GM12878 (cell line): Measurements from ENCODE around the gene CTNNA2. TPM values are rescaled to one million over a fixed set of nuclear protein-coding genes. Genes with fewer than 3 reads are reported as not detected.

Experiments used
- ATAC-seq: fragments of 200-7000 bp; cut with Tn5 transposase; 3 replicates; pipeline ENCODE4 v1.9.1; 2020; ENCODE audit warnings: mild to moderate bottlenecking, moderate library complexity
- BruUV-seq: library from RNA; stranded (reverse); fragments of 400-500 nt; replicated peaks from 2 replicates; lab custom pipeline; 2021; lab: Mats Ljungman, UMichigan
- CTCF ChIA-PET: fragments of 300-600 bp; sonication (Branson Sonifier 250); formaldehyde crosslinking; extraction: SDS; loops from one replicate; lab custom pipeline; 2021; ENCODE audit warnings: inconsistent platforms; lab: Yijun Ruan, JAX
- POLR2A ChIA-PET: fragments of 350-600 bp; formaldehyde crosslinking; extraction: SDS; loops from one replicate; lab custom pipeline; 2021; ENCODE audit warnings: inconsistent platforms; lab: Charles Lee
- RAD21 ChIA-PET: fragments of 300-600 bp; sonication (Branson Sonifier 250); formaldehyde crosslinking; loops from one replicate; lab custom pipeline; 2023; ENCODE audit warnings: antibody characterized with exemption; ENCODE audit not compliant: unreplicated experiment; lab: Charles Lee
- SMC1A ChIA-PET: fragments of 300-600 bp; sonication (Branson Sonifier 250); formaldehyde crosslinking; loops from one replicate; lab custom pipeline; 2023; ENCODE audit not compliant: unreplicated experiment, uncharacterized antibody; lab: Charles Lee
- DNase-seq: peaks from one replicate; pipeline ENCODE4 v3.0.0-alpha.2; 2011; ENCODE audit warnings: low read depth, low spot score
- FAIRE-seq: peaks from 3 replicates; lab custom pipeline; 2011; peaks lifted over from hg19 to GRCh38; lab: Jason Lieb, UNC
- H2AFZ ChIP-seq: 2 replicates; pipeline ENCODE4 v1.6.0; 2011; ENCODE audit warnings: low read depth, low read length, control low read depth; ENCODE audit not compliant: control insufficient read depth
- H3K27ac ChIP-seq: 2 replicates; pipeline ENCODE4 v1.5.1; 2011; ENCODE audit warnings: control low read depth; ENCODE audit not compliant: control insufficient read depth, insufficient read depth
- H3K27me3 ChIP-seq, 2 experiments: replicated peaks in 1 of 2; 2 replicates each; pipeline versions ENCODE4 v1.6.0 to v1.6.1; 2011; ENCODE audit warnings: low read length in 1 of 2; ENCODE audit not compliant: control insufficient read depth in 2 of 2, insufficient read depth in 2 of 2
- H3K36me3 ChIP-seq, 2 experiments: 2 replicates each; pipeline ENCODE4 v1.5.1; 2011; ENCODE audit warnings: low read length in 1 of 2; ENCODE audit not compliant: control insufficient read depth in 2 of 2, insufficient read depth in 2 of 2
- H3K4me1 ChIP-seq: 2 replicates; pipeline ENCODE4 v1.6.1; 2011; ENCODE audit warnings: mild to moderate bottlenecking, low read length, moderate library complexity, mixed read lengths; ENCODE audit not compliant: control insufficient read depth, insufficient read depth
- H3K4me2 ChIP-seq: 2 replicates; pipeline ENCODE4 v1.6.0; 2011; ENCODE audit warnings: control low read depth; ENCODE audit not compliant: control insufficient read depth, insufficient read depth
- H3K4me3 ChIP-seq: fragments of 200-600 bp; sonication (generic); 2 replicates; pipeline ENCODE4 v1.5.1; 2016
- H3K79me2 ChIP-seq: 2 replicates; pipeline ENCODE4 v1.6.0; 2011; ENCODE audit warnings: low read length; ENCODE audit not compliant: control insufficient read depth, insufficient read depth
- H3K9ac ChIP-seq: 2 replicates; pipeline ENCODE4 v1.8.0; 2011; ENCODE audit warnings: low read length, control low read depth, mixed read lengths; ENCODE audit not compliant: control insufficient read depth, insufficient read depth
- H3K9me3 ChIP-seq: replicated peaks from 3 replicates; pipeline ENCODE4 v1.5.1; 2011; ENCODE audit warnings: mild to moderate bottlenecking, low read length; ENCODE audit not compliant: control insufficient read depth, insufficient read depth
- H4K20me1 ChIP-seq: 2 replicates; pipeline ENCODE4 v1.6.0; 2011; ENCODE audit not compliant: control insufficient read depth, insufficient read depth
- EGR1 ChIP-seq, 2 experiments: IDR thresholded peaks; 1 replicate in 1 of 2; 2 replicates in 1 of 2; pipeline ENCODE4 v1.6.1; 2011 to 2012; ENCODE audit warnings: low read depth in 2 of 2, low read length in 2 of 2, borderline replicate concordance in 1 of 2, mild to moderate bottlenecking in 1 of 2, moderate library complexity in 1 of 2
- EP300 ChIP-seq, 2 experiments: fragments of 150-350 bp in 1 of 2; IDR thresholded peaks; 2 replicates each; pipeline ENCODE4 v1.6.1; 2011 to 2012; ENCODE audit warnings: low read depth in 2 of 2, low read length in 2 of 2, borderline replicate concordance in 1 of 2, improper control_type of control experiment in 1 of 2, inconsistent platforms in 1 of 2; ENCODE audit not compliant: control insufficient read depth in 1 of 2
- IKZF2 ChIP-seq, 2 experiments: fragments of 450-650 bp; IDR thresholded peaks; 2 replicates each; pipeline ENCODE4 v1.6.1; 2017; ENCODE audit warnings: mild to moderate bottlenecking in 2 of 2, moderate library complexity in 2 of 2
- NFIC ChIP-seq: IDR thresholded peaks from 2 replicates; pipeline ENCODE4 v1.6.1; 2012; ENCODE audit warnings: low read depth, mild to moderate bottlenecking, inconsistent platforms, low read length, moderate library complexity
- NFYB ChIP-seq: IDR thresholded peaks from 2 replicates; pipeline ENCODE4 v1.6.1; 2011; ENCODE audit warnings: low read depth, mild to moderate bottlenecking, low read length, improper control_type of control experiment, moderate library complexity; ENCODE audit not compliant: insufficient read depth
- POLR2A ChIP-seq: IDR thresholded peaks from 2 replicates; pipeline ENCODE4 v1.6.1; 2011; ENCODE audit warnings: low read depth, mild to moderate bottlenecking, low read length
- TARDBP ChIP-seq: IDR thresholded peaks from 2 replicates; pipeline ENCODE4 v1.6.1; 2016; ENCODE audit warnings: borderline replicate concordance
- WRNIP1 ChIP-seq: IDR thresholded peaks from 2 replicates; pipeline ENCODE4 v1.6.1; 2011; ENCODE audit warnings: low read depth, low read length, improper control_type of control experiment, borderline replicate concordance
- whole genome bisulfite sequencing: methylation state at CpG from one replicate; pipeline ENCODE4 v1.1.6; 2016; ENCODE audit warnings: low lambda C conversion rate; ENCODE audit not compliant: insufficient replicate concordance, insufficient coverage; ENCODE audit errors: missing lambda C conversion rate; 5-methylcytosine and 5-hydroxymethylcytosine counted together
- in situ Hi-C: fragments of 300-500 bp; cut with MboI; formaldehyde crosslinking; loops from 9 replicates; pipeline ENCODE4 v1.14.3; 2018; ENCODE audit warnings: mixed read lengths
- intact Hi-C: fragments of 100-400 bp; cut with micrococcal nuclease; formaldehyde crosslinking; loops from one replicate; pipeline ENCODE4 v1.14.2; 2022; ENCODE audit not compliant: unreplicated experiment
- polyA plus RNA-seq, 11 experiments: library from polyadenylated mRNA; depleted of rRNA in 4 of 11; unstranded in 6 of 11; stranded (reverse) in 5 of 11; fragments of >200 nt; fragmentation: Nextera tagmentation in 4 of 11; fragmentation: Illumina TruSeq in 1 of 11; extraction: Ambion mirVana in 4 of 11; extraction: Trizol in 1 of 11; gene quantifications; 1 replicate in 1 of 11; 2 replicates in 10 of 11; pipeline versions ENCODE4 v1.2.1 to v1.2.3, GENCODE V29; 2011 to 2016; ENCODE audit warnings: inconsistent platforms in 2 of 11, missing spikeins in 2 of 11, low read depth in 1 of 11
- total RNA-seq, 4 experiments: library from RNA; depleted of rRNA in 3 of 4; stranded (reverse); fragments of >200 nt in 3 of 4; fragmentation: Illumina TruSeq in 1 of 4; extraction: Trizol in 1 of 4; gene quantifications; 2 replicates each; pipeline versions ENCODE4 v1.2.1 to v1.2.3, GENCODE V29; 2013 to 2021

Gene CTNNA2
- total and polyA plus RNA-seq, 10 of the 15 experiments (the other 5 are each of a cell fraction or from before 2014, with no cell fraction given), result 2.4 to 36.2 (median 6.6) TPM

GRCh38 chr2:79788952-79789651, 276.3 kb downstream of the CTNNA2 start:
- H3K79me2 ChIP-seq, result no peaks in the 10 kb centered on the region
- SMC1A ChIA-PET, result no interaction called here
- RAD21 ChIA-PET, result no interaction called here
- no peak overlapping the region for H2AFZ ChIP-seq
- no peaks in the 10 kb centered on the region for H4K20me1 ChIP-seq
- DNase-seq (no peak), FAIRE-seq (no peak), ATAC-seq (no peak)
- no peak overlapping the region for H3K4me2 ChIP-seq
- no peak overlapping the region for H3K27ac ChIP-seq
- no peak overlapping the region for H3K4me3 ChIP-seq
- no peaks in the 10 kb centered on the region for H3K27me3 ChIP-seq
- CTCF ChIA-PET, result no interaction called here
- in situ Hi-C loops, result no loop called here
- H3K9me3 ChIP-seq, result no peaks in the 10 kb centered on the region
- BruUV-seq, result no TSS peak
- H3K4me1 ChIP-seq, result no peaks in the 10 kb centered on the region
- H3K36me3 ChIP-seq, result no peaks in the 10 kb centered on the region
- POLR2A ChIA-PET, result no interaction called here
- 9% methylated on average over 7 of the region's 7 CpGs for WGBS
- H3K9ac ChIP-seq, result no peak overlapping the region
- TF ChIP-seq EGR1 (IDR thresholded peaks at IDR 0.05; ENCODE audit: borderline replicate concordance in 1 of 2, low read depth in 2 of 2, low read length in 2 of 2) (no peak), NFIC (no peak), WRNIP1 (no peak), POLR2A (no peak), TARDBP (no peak), EP300 (IDR thresholded peaks at IDR 0.05; ENCODE audit: borderline replicate concordance in 1 of 2, control insufficient read depth in 1 of 2, low read depth in 2 of 2, low read length in 2 of 2) (no peak), NFYB (no peak), IKZF2 (IDR thresholded peaks at IDR 0.05) (no peak)
- intact Hi-C loops, result no loop called here
